ENCODE results near the gene ADAMTS9. TPM values are rescaled to one million over a fixed set of nuclear protein-coding genes. Genes with fewer than 3 reads are reported as not detected.

The ADAMTS9 gene
- total and polyA plus RNA-seq, 2 experiments from 2014 or later: 0.31 to 0.81 TPM

DNA sequence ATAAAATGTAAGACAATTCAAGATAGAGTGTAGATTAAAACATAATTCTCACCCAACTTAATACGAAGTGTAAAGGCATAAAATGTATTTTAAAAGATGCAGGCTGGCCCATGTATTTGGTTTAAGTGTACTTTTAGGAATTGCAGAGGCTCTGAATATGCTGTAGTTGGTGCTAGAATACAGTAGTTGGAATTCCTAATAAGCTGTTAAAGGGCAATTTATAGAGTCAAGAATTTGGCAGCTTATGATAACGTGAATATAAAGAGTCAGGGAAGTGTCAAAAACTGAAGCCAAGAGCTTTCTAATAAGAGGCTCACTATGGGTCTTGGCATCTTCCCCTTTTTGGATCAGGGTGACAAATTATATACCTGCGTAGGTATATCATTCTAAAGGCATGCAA is 36.5 kb downstream of the ADAMTS9 start:
- H2AFZ ChIP-seq: no peak overlapping the region
- no peak overlapping the region for H3K27ac Mint-ChIP-seq
- H3K36me3 Mint-ChIP-seq (ENCODE audit: low read depth): no peaks in the 10 kb centered on the region
- no peaks in the 10 kb centered on the region for H3K9me3 Mint-ChIP-seq
- TF ChIP-seq POLR2AphosphoS5 (IDR thresholded peaks at IDR 0.05; ENCODE audit: low read depth): no peak
- TF ChIP-seq CTCF (conservative IDR thresholded peaks at IDR 0.05; ENCODE audit: low read depth in 2 of 2): no peak
- TF ChIP-seq NANOG (IDR thresholded peaks at IDR 0.05; ENCODE audit: borderline replicate concordance): no peak
- TF ChIP-seq CREB1 (CRISPR knock-in tag; IDR thresholded peaks at IDR 0.05; ENCODE audit: low read depth): no peak
- no peak for TF ChIP-seq STAT1 (IDR thresholded peaks at IDR 0.05; ENCODE audit: unreplicated experiment)
- TF ChIP-seq, protein P1, sequence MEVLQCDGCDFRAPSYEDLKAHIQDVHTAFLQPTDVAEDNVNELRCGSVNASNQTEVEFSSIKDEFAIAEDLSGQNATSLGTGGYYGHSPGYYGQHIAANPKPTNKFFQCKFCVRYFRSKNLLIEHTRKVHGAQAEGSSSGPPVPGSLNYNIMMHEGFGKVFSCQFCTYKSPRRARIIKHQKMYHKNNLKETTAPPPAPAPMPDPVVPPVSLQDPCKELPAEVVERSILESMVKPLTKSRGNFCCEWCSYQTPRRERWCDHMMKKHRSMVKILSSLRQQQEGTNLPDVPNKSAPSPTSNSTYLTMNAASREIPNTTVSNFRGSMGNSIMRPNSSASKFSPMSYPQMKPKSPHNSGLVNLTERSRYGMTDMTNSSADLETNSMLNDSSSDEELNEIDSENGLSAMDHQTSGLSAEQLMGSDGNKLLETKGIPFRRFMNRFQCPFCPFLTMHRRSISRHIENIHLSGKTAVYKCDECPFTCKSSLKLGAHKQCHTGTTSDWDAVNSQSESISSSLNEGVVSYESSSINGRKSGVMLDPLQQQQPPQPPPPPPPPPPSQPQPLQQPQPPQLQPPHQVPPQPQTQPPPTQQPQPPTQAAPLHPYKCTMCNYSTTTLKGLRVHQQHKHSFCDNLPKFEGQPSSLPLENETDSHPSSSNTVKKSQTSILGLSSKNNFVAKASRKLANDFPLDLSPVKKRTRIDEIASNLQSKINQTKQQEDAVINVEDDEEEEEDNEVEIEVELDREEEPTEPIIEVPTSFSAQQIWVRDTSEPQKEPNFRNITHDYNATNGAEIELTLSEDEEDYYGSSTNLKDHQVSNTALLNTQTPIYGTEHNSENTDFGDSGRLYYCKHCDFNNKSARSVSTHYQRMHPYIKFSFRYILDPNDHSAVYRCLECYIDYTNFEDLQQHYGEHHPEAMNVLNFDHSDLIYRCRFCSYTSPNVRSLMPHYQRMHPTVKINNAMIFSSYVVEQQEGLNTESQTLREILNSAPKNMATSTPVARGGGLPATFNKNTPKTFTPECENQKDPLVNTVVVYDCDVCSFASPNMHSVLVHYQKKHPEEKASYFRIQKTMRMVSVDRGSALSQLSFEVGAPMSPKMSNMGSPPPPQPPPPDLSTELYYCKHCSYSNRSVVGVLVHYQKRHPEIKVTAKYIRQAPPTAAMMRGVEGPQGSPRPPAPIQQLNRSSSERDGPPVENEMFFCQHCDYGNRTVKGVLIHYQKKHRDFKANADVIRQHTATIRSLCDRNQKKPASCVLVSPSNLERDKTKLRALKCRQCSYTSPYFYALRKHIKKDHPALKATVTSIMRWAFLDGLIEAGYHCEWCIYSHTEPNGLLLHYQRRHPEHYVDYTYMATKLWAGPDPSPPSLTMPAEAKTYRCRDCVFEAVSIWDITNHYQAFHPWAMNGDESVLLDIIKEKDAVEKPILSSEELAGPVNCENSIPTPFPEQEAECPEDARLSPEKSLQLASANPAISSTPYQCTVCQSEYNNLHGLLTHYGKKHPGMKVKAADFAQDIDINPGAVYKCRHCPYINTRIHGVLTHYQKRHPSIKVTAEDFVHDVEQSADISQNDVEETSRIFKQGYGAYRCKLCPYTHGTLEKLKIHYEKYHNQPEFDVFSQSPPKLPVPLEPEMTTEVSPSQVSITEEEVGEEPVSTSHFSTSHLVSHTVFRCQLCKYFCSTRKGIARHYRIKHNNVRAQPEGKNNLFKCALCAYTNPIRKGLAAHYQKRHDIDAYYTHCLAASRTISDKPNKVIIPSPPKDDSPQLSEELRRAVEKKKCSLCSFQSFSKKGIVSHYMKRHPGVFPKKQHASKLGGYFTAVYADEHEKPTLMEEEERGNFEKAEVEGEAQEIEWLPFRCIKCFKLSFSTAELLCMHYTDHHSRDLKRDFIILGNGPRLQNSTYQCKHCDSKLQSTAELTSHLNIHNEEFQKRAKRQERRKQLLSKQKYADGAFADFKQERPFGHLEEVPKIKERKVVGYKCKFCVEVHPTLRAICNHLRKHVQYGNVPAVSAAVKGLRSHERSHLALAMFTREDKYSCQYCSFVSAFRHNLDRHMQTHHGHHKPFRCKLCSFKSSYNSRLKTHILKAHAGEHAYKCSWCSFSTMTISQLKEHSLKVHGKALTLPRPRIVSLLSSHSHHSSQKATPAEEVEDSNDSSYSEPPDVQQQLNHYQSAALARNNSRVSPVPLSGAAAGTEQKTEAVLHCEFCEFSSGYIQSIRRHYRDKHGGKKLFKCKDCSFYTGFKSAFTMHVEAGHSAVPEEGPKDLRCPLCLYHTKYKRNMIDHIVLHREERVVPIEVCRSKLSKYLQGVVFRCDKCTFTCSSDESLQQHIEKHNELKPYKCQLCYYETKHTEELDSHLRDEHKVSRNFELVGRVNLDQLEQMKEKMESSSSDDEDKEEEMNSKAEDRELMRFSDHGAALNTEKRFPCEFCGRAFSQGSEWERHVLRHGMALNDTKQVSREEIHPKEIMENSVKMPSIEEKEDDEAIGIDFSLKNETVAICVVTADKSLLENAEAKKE (CRISPR knock-in tag; IDR thresholded peaks at IDR 0.05): no peak
- TF ChIP-seq, protein P2, sequence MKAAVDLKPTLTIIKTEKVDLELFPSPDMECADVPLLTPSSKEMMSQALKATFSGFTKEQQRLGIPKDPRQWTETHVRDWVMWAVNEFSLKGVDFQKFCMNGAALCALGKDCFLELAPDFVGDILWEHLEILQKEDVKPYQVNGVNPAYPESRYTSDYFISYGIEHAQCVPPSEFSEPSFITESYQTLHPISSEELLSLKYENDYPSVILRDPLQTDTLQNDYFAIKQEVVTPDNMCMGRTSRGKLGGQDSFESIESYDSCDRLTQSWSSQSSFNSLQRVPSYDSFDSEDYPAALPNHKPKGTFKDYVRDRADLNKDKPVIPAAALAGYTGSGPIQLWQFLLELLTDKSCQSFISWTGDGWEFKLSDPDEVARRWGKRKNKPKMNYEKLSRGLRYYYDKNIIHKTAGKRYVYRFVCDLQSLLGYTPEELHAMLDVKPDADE (IDR thresholded peaks at IDR 0.05): no peak
- TF ChIP-seq JUNB (IDR thresholded peaks at IDR 0.05; ENCODE audit: unreplicated experiment): no peak
- no peak for TF ChIP-seq EZH2phosphoT487 (IDR thresholded peaks at IDR 0.05; ENCODE audit: unreplicated experiment)
- TF ChIP-seq EZH2 (IDR thresholded peaks at IDR 0.05; ENCODE audit: low read depth, unreplicated experiment): no peak
- H3K27me3 ChIP-seq (ENCODE audit: insufficient read depth): no peaks in the 10 kb centered on the region
- H3K4me2 ChIP-seq: no peak overlapping the region
- ATAC-seq (no peak), DNase-seq (ENCODE audit: low spot score) (no peak)
- H3K9me2 ChIP-seq (ENCODE audit: insufficient read depth): no peaks in the 10 kb centered on the region
- no peaks in the 10 kb centered on the region for H4K20me1 ChIP-seq (replicated peaks; ENCODE audit: insufficient read depth)
- H3K4me3 Mint-ChIP-seq: no peak overlapping the region
- peaks cover 18% of the 10 kb centered on the region for H3K4me1 Mint-ChIP-seq
- no peak overlapping the region for H3K27ac ChIP-seq (ENCODE audit: low read depth)
- no peaks in the 10 kb centered on the region for H3K27me3 Mint-ChIP-seq (ENCODE audit: insufficient read depth, low read depth, poor library complexity)
- no peaks in the 10 kb centered on the region for H3K79me2 ChIP-seq (replicated peaks; ENCODE audit: insufficient read depth)
- H3K4me1 ChIP-seq (ENCODE audit: insufficient read depth): peaks cover 12% of the 10 kb centered on the region; the same call in 1 of the 2 replicates
- H3K4me3 ChIP-seq: no peak overlapping the region
- no peaks in the 10 kb centered on the region for H3K36me3 ChIP-seq (ENCODE audit: insufficient read depth)
- H3F3A ChIP-seq (replicated peaks; ENCODE audit: low read depth): no peaks in the 10 kb centered on the region
